ENCODE measurements around the gene TSR2.
A peak's percentile ranks its signal among the peaks of the same experiment; 100 is the strongest.
"Not testable (repeated sequence)": the region's sequence is repeated elsewhere in the genome, so short reads cannot be mapped to it uniquely, and the experiment has no call there.

Gene TSR2

GRCh38 chrX:54473993-54474859 lies 34.0 kb downstream of the TSR2 start:
- DNase-seq: peak in 1 of 2 experiments; percentile 20

GRCh38 chrX:54479136-54480111 lies 39.2 kb downstream of the TSR2 start:
- no peak for DNase-seq

GRCh38 chrX:54482839-54483593 lies 42.8 kb downstream of the TSR2 start:
- no peak for DNase-seq

- no peak for DNase-seq
Measured at GRCh38 chrX:54483946-54484345, 43.7 kb downstream of the TSR2 start.

GRCh38 chrX:54484666-54485065 lies 44.5 kb downstream of the TSR2 start:
- DNase-seq: no peak

GRCh38 chrX:54489819-54490218 lies 49.6 kb downstream of the TSR2 start:
- DNase-seq: not testable (repeated sequence)

GRCh38 chrX:54492340-54492739 lies 52.1 kb downstream of the TSR2 start:
- DNase-seq: no peak

GRCh38 chrX:54494166-54494988 lies 54.2 kb downstream of the TSR2 start:
- DNase-seq: no peak
